IPS-NIHi11 (cell line): ENCODE measurements around the gene SLC25A21.

ENCODE experiments used
- DNase-seq: peaks from one replicate; pipeline ENCODE4 v3.0.0; 2012; ENCODE audit warnings: mixed read lengths, low spot score

Gene SLC25A21

DNA sequence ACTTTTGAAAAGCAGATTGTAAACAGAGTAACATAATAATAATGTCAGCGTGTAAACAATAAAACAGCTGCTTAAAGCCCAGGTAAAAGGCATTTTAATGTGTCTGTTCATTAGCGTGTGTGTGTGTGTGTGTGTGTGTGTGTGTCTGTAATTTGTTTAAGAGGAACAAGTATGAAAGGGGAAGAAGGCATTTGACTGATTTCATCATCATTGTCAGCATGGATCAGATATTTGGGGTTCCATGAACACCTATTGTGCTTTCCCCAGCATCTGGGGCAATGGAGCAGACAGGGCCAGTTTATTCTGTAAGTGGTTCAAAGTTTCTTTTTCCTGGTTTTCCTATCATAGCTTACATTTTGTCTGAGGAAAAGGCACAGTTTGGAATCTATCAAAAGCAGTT lies 28.9 kb downstream of the SLC25A21 start:
- DNase-seq, result no peak

DNA sequence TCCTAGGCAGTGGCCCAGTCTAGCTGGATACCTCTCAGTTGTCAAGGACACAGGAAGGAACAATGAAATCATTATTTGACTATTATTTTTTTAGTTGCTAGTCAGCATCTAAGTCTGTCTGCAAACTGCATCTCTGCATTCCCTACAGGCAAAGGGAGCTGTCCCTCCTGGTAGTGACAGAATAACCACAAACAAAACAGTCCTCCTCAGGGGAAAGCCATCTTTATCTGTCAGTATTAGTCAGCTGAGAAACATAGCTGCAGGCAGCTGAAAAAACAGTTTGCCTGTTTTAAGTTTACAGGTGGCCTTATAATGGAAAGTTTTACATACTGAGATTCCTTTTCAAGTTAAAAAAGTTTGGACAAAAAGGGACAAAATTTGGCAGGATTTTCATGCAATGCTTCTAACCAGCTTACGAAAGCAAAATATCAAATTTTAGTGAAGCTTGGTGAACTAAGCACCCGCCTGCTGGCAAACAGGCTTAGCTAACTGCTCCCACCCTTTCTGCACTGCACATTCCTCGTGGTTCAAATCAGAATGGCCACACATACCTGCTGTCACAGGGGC lies 29.5 kb downstream of the SLC25A21 start:
- DNase-seq, result no peak

DNA sequence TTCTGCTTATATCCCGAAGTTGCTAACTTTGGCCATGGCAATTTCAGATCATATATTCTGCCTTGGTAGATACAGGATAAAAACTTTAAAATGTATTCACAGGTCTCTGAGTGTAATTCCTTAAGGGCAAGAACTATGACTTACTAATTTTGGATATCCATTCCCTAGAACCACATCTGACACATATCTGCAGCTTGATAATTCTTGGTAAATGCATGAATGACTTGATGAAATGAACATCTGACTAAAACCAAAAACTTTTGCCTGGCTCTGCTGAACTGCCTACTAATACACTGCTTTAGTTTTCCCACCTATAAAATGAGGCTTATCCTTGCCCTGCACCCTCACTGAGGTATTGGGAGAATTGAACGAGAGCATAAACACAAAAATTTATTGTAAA lies 32.2 kb downstream of the SLC25A21 start:
- DNase-seq, result no peak

DNA sequence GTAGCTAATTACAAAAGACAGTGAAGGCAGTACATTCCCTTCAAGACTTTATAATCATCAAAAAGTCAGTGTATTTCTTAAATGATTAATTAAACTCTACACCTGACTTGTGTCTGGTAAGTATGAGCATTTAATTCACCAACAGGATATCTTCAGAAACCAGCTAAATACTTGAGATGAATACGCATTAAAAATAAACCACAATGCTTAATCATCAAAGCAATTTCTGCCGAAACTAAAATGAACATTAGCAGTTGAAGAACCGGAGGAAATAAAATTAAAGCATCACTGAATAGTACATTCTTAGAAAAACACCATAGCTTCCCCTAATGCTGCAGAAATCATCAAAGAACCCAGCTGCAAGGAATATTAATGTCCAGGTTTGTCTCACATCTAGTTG lies 32.7 kb downstream of the SLC25A21 start:
- DNase-seq, result no peak

- no peak for DNase-seq
Observed at GRCh38 chr14:37138898-37139297, 33.5 kb downstream of the SLC25A21 start.

GRCh38 chr14:37133284-37133913 lies 39.0 kb downstream of the SLC25A21 start:
- no peak for DNase-seq

- no peak for DNase-seq
Observed at GRCh38 chr14:37131205-37131604, 41.2 kb downstream of the SLC25A21 start.

- no peak for DNase-seq
Observed at GRCh38 chr14:37129047-37129446, 43.4 kb downstream of the SLC25A21 start.

GRCh38 chr14:37124614-37125013 lies 47.8 kb downstream of the SLC25A21 start:
- no peak for DNase-seq

DNA sequence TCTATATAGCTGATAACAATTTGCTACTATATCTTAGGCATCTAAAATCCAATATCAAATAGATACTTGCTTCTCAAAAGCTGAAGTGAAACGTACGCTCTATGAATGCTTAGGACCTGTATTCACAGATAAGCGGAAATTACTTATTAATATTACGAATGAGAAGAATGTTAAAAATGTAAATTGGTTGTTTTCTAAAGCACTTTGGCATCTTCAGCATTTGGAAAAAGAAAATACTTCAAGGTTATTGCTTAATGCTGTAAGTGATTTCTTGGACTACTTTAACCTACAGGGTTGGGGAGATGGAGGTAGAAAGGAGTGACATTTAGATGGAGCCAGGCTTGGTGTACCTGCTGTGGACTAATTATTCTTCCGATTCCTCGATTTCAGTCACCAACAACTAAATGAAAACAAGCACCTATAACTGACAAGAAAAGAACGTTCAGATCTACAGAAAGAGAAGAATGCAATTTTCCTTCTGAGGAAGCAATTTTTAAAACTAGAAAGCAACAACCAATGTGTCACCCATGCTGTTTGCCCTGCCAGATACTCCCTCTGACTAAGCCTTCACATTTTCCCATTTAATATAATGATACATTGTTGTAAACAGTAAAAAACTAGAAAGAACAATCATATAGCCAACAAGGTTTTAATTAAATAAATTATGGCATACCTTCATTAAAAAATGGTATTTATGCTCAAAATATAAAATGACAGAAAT lies 49.3 kb downstream of the SLC25A21 start:
- DNase-seq, result no peak

DNA sequence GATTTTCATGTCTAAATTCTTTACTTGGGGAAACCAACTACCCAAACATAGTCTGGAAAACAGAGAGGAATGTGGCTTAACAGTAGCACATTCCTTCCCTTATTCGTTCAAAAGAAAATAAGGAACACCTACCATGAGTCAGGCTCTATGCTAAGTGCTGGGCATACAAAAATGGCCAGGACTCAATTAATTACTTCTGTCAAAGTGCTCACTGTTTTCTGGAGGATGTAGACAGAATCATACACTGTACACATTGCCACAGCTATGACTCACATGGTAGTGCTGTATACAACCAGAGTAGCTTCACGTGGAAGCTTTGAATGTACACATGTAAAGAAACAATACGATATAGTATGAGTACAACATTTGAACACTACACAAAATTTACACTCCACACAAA lies 50.1 kb downstream of the SLC25A21 start:
- peak; percentile 5 for DNase-seq

GRCh38 chr14:37118673-37119366 lies 53.6 kb downstream of the SLC25A21 start:
- DNase-seq, result no peak

DNA sequence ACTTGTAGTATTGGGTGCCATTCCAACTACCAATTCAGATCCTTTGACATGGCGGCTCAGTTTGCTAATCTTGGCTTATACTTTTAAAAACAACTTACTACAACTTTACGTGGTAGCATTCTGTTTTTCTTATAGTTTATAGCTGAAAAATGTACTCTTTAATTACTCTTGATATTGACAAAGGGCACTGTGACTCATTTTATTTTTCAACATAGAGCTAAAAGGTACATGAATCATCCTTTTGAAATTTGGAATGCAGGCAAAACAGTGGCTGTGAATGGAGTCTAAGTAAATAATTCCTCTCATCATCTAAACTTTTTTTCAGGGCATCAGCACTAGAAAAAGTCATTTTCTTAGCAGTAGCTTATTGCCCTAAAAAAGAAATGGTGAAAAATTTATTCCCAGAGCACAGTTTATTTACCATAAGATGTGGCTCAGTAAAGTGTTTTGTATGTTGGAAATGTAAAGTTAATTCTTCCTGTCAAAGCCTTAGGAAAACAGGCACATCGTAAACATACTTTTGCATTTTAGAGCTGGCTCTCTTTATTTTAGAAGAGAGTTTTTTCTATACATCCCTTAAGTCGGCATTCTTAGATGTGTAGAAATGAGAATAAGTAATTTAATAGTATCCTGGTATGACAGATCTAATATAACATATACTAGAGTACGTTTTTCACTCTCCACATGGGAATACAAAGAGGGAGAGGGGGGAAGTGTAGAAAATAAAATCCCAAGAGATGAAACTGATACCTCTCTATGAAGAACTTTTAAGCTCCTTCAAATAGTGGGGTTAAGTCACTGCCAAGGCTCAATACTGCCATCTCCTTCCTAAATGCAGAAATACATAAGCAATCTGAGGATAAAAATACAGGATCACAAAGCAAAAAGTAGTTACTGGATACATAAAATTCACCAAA lies 55.2 kb downstream of the SLC25A21 start:
- DNase-seq, result peak; percentile 22

DNA sequence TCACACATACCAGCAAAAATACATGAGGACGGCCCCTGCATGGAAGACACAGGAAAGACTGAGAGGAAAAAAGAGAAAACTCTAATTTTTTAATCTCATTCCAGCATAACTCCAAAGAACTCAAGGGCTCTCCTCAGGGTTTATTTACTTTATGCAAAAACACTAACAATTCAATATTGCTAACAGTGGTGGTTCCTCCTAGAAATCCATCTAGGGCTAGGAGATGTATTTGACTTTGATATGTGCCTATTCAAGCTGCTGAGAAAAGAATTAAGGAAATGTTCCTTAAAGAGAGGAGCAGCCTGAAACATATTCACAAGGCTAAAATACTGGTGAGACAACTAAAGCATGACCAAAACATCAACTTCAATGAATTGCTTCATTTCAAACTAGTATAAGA lies 57.0 kb downstream of the SLC25A21 start:
- DNase-seq, result no peak

DNA sequence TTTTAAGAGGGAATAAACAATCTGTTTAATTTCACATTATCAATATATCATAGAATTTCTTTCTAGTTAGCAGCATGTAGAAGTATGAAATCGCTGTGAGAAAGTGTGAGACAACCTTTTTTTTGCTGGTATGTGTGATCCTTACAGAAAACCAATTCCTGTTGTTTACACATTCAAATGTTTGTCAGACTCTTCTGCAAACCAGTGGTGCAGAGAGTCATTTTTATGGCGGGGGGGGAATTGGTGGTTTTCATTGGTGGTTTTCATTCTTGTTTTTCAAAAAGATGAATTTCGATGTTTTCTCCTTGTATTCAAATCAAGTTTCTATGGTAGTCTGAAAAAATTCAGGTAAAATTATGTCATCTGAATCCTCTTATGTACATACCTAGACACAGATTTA lies 57.8 kb downstream of the SLC25A21 start:
- DNase-seq, result no peak

- no peak for DNase-seq
Observed at GRCh38 chr14:37114002-37114401, 58.4 kb downstream of the SLC25A21 start.

GRCh38 chr14:37098132-37098531 lies 74.3 kb downstream of the SLC25A21 start:
- DNase-seq, result no peak

GRCh38 chr14:37094502-37094901 lies 77.9 kb downstream of the SLC25A21 start:
- DNase-seq, result no peak

DNA sequence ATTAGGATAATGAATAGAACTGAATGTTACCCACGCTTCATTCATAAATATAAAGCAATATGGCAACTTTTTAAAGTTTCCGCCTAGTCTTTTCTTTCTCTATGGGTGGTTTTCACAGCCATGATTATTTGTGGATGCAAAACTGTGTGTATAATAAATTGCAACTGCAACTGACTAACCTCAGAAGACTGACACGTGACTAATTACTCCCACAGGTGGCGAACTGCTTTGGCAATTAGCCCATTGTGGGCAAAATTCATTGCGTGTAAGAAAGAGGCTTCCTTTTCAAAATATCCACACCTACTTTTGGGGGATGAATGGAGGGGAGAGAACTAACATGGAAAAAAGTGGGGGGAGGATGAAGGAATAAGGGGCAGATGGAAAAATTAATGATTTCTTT lies 79.0 kb downstream of the SLC25A21 start:
- no peak for DNase-seq

GRCh38 chr14:37091651-37092050 lies 80.8 kb downstream of the SLC25A21 start:
- DNase-seq, result no peak

DNA sequence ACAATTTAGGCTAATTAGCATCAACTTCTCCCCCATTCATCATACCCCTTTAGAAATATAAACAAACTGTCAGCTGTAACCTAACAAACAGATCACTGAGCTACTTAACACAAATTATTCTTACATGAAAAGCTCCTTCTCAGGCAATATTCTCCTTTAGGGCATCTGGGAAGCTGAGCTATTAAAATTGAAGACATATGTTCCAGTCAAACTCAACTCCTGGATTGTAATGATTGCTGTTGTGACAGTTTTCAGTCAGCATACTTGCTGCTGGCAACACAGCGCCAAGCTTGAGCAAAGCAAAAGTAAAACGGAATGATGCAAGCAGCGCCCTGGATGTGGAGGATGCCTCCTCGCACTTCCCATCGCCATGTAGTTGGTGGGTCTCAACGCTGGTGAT lies 82.4 kb downstream of the SLC25A21 start:
- DNase-seq, result no peak

- no peak for DNase-seq
Observed at GRCh38 chr14:37089410-37089809, 83.0 kb downstream of the SLC25A21 start.
